Measurements from ENCODE around the gene CMBL.
"Not testable (repeated sequence)": the region's sequence is repeated elsewhere in the genome, so short reads cannot be mapped to it uniquely, and the experiment has no call there.

CMBL gene

DNA sequence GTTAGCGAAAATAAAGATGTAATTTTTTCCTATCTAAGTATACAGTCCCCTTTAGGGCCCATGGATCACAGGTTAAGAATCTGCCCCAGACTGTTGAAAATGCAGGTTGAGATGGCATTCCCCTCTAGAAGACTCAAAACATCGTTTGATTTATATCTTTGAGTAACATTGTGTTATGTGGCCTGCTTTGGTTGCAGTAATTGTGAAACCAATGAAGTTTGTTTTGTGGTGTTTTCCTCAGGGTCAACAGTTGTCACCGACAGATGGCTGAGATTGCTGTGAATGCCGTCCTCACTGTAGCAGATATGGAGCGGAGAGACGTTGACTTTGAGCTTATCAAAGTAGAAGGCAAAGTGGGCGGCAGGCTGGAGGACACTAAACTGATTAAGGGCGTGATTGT, 49.8 kb downstream of the CMBL start:
- no peak for DNase-seq (ENCODE audit: low read depth)

DNA sequence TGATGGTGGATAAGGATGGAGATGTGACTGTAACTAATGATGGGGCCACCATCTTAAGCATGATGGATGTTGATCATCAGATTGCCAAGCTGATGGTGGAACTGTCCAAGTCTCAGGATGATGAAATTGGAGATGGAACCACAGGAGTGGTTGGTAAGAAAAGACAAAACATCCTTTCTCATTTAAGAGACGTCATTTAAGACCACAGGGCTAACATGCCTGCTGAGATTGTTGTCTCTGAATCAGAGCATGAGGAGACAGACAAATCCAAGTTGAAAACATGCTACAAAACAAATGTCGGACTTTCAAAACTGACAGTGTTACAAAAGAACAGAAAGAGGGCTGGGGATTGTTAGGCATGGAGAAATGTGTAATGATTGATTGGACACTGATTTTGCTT, 53.0 kb downstream of the CMBL start:
- DNase-seq (ENCODE audit: low read depth), result no peak

GRCh38 chr5:10253390-10253789, 54.3 kb downstream of the CMBL start:
- DNase-seq (ENCODE audit: low read depth), result no peak

GRCh38 chr5:10251405-10251804, 56.3 kb downstream of the CMBL start:
- DNase-seq (ENCODE audit: low read depth), result no peak

GRCh38 chr5:10250806-10251276, 56.9 kb downstream of the CMBL start:
- no peak for DNase-seq (ENCODE audit: low read depth)

GRCh38 chr5:10249948-10250805, 57.5 kb downstream of the CMBL start, which contains the start of gene CCT5:
CCT5 (plus strand) TSS chr5:10250280; CDS start chr5:10250341, 61 bp downstream.
- DNase-seq (ENCODE audit: low read depth), result peak; percentile 78

GRCh38 chr5:10248378-10249260, 59.1 kb downstream of the CMBL start:
- DNase-seq (ENCODE audit: low read depth), result no peak

DNA sequence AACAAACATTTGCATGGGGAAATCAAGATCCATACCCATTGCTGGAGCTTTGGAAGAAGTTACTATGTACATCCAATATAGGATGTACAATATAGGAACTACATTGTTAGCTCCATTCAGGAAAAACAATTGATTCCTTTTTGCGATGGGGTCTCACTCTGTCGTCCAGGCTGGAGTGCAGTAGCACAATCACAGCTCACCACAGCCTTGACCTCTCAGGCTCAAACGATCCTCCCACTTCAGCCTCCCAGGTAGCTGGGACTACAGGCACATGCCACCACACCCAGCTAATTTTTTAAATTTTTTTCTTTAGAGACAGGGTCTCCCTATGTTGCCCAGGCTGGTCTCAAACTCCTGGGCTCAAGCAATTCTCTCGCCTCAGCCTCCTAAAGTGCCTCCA, 60.5 kb downstream of the CMBL start:
- DNase-seq (ENCODE audit: low read depth), result not testable (repeated sequence)

DNA sequence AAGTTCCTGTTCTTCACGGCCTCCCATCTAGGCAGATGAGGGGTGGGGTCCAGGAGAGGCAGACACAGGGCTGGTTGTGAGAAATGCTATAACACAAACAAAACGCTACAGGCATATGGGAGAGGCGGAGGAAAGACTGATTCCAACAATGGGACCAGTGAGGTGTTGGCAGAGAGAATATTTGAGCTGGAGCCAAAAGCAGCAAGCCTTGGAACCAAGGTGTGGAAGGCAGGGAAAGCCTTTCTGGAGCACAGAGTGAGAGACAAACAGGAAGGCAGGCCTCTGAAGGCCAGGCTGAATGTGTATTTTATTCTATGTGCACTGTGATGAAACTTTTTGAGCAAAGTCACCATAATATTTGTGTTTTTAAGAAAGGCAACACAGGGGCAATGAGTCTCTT, 60.9 kb downstream of the CMBL start:
- DNase-seq (ENCODE audit: low read depth), result no peak

GRCh38 chr5:10244342-10244944, 63.3 kb downstream of the CMBL start:
- no peak for DNase-seq (ENCODE audit: low read depth)

- no peak for DNase-seq (ENCODE audit: low read depth)
Measured at GRCh38 chr5:10243660-10244240, 64.0 kb downstream of the CMBL start.

DNA sequence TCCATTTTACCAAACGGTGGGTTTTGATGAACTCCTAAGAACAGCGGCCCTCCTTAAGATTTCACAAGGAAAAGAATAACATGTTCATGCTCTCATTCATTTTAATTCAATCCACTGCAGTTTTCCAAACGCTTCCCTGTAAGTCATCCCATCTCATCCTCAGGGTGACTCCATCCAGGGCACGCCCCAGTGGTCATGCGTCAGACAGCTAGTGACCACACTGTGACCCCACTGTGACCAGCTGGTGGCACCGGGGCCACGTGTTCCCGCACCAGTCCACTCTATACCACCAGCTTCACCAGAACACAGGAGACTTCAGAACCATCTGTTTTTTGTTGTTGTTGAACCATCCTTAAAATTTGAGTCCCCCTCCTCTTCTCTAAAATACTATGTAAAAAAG, 72.4 kb downstream of the CMBL start:
- DNase-seq (ENCODE audit: low read depth), result no peak

DNA sequence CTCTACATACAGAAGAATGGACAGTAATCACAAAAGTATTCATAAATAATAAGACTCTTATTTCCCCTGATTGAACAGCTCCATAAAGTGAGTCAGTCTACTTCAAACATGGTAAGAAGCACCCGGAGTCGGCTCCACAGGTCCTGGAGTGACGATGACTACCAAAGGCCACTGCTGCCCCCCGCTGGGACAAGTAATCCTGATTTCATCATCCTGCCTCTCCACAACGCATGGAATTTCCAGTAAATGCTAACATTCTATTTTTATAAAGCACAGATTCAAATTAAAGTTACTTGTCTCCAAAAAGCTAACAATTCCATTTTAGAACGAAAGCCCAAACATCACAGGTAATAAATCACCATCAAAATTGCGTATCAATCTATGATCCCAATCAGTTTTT, 74.2 kb downstream of the CMBL start:
- DNase-seq (ENCODE audit: low read depth), result no peak

- no peak for DNase-seq (ENCODE audit: low read depth)
Measured at GRCh38 chr5:10233011-10233410, 74.7 kb downstream of the CMBL start.

GRCh38 chr5:10232386-10232785, 75.3 kb downstream of the CMBL start:
- no peak for DNase-seq (ENCODE audit: low read depth)

GRCh38 chr5:10229306-10230048, 78.2 kb downstream of the CMBL start:
- DNase-seq (ENCODE audit: low read depth), result no peak

DNA sequence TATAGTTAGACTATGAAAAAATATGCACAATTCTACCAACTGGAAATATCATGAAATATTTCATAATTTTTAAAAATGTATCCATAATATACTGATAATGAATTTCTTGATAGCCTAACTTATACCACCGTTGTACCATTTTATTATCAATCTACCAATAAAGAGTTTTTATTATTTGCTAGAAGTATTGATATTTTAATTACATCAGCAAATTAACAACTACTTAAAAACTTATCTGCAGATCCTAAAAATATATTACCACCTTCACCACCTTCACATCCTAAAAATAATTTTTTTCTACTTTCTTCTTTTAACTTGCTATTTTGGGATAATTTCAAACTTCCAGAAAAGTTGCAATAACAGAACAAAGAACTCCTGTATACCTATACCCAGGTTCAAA, 79.4 kb downstream of the CMBL start:
- DNase-seq (ENCODE audit: low read depth), result no peak
